Activated CD4-positive, alpha-beta T cell treated with anti-CD3 and anti-CD28 coated beads, Interleukin-2, amount 50 U/mL, for 1 hour (primary cell): Measurements from ENCODE around the gene GNPTG.

Experiments used
- DNase-seq: peaks from one replicate; pipeline ENCODE4 v3.0.0-alpha.2; 2020

GNPTG gene

DNA sequence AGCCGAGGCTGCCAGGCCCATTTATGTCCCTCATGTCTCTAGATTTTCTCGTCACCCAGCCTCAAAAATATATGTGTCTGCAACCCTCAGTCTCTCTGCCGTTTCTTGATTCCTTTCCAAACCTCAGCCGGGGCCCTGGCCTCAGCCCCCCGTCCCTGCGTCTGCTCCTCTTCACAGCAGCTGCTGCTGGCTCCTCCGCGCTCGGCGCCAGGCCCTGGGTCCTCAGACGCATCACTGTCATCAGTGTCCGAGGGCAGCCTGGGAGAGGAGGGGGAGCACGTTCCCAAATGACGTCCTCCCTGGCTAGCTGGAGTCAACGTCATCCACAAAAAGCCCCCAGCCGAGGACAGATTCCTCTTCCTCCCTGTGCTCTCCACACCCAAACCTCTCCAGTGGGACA, 2.4 kb upstream of the GNPTG start:
- DNase-seq = no peak

- no peak for DNase-seq
Observed at GRCh38 chr16:1349951-1350350, 1.8 kb upstream of the GNPTG start.

DNA sequence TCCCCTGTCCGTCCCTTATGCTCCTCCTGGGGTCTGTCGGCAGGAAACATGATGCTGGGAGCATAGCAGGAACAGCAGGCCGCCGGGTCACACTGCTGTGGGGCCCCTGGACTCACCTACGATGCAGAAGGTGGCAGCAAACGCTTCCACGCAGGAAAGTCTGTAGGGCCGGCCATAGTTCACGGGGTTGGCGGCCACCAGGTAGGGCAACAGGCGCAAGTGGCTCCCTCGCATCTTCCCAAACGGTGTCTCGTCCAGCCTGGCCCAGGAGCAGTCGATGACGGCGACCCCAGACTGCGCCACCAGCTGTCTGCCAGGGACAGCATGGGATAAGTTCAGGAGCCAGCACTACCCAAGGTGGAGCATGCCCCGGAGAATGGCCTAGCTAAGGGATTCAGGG, 1.0 kb upstream of the GNPTG start:
- DNase-seq = no peak

- DNase-seq = no peak
Observed at GRCh38 chr16:1351215-1351581, 533 bp upstream of the GNPTG start.

DNA sequence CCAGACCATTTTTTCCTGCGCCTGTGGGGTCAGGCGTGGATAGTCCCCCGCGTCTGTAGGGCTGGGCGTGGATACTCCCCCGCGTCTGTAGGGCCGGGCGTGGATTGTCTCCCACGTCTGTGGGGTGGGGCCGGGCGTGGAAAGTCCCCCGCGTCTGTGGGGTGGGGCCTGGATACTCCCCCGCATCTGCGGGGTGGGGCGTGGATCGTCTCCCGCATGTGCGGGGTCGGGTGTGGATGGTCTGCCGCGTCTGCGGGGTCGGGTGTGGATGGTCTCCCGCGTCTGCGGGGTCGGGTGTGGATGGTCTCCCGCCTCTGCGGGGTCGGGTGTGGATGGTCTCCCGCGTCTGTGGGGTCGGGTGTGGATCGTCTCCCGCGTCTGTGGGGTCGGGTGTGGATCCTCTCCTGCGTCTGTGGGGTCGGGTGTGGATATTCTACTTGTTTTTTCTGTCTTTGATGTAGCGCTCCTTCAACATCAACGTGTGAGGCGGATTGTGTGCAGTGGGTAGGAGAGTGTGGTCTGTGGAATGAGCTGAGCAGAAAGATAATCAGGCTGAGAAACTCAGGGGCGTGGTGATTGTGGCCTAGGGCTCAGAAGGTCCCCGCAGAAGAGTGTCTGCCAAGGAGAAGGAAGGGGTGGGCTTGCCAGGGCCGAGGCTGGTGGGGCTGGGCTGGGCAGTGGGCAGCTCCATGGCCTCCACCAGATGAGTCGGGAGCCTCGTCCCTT, 3.2 kb downstream of the GNPTG start:
- DNase-seq = no peak

DNA sequence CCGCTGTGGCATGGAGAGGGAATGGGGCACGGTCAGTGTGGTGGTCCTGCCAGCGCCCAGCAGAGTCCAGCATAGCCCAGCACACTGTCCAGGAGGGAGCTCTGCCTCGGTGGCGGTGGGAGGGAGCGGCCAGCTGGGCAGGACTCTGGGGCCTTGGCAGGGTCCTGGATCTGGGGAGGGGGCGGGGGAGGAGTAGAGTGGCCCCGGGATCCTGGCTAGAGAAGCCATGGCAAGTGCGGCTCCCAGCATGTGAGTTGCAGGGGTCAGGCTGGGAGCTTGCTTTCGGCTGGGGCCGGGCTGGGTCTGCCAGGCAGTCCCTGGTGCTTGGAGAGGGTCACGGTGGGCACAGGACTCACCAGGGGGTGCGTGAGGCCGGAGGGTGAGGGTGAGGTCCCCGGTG, 3.9 kb downstream of the GNPTG start:
- no peak for DNase-seq

GRCh38 chr16:1356061-1356900, 4.5 kb downstream of the GNPTG start:
- DNase-seq = no peak

DNA sequence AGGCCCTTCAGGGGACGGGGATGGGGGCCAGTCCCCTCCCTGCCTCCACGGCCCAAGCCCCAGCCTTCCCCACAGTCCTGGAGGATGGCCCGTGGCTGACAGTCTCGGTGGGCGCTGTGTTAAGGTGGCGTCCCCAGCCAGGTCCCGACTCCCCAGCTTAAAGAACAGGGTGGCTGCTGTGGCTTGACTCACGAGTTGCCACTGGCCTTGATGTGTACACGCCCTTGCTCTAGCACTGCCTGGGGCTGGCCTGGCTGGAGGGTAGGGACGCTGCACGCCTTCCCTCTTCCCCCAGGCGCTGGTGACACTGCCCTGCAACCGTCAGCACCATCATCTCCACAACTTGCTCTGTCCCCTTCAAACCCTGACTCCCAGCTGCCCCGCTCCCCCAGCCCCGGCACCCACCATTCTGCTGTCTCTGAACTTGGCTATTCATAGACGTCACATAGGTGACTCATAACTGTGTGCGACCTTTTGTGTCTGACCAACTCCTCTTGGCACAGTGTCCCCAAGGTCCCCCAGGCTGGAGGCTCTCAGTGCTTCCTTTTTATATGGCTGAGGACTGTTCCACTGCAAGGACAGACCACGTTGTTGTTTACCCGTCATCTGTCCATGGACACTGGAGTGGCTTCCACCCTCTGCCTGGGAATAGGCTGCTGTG, 6.3 kb downstream of the GNPTG start:
- DNase-seq = no peak

GRCh38 chr16:1361685-1362360, 10.1 kb downstream of the GNPTG start:
- no peak for DNase-seq

DNA sequence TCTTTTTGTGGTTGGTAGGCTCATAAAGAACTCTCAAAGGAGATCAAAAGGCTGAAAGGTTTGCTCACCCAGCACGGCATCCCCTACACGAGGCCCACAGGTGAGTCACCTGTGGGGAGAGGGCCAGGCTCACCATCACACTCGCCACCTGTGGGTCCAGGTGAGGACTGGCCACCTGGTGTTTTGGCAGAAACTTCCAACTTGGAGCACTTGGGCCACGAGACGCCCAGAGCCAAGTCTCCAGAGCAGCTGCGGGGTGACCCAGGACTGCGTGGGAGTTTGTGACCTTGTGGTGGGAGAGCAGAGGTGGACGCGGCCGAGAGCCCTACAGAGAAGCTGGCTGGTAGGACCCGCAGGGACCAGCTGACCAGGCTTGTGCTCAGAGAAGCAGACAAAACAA, 11.1 kb downstream of the GNPTG start:
- DNase-seq = no peak

GRCh38 chr16:1363501-1364041, 11.8 kb downstream of the GNPTG start:
- peak; percentile 73 for DNase-seq

DNA sequence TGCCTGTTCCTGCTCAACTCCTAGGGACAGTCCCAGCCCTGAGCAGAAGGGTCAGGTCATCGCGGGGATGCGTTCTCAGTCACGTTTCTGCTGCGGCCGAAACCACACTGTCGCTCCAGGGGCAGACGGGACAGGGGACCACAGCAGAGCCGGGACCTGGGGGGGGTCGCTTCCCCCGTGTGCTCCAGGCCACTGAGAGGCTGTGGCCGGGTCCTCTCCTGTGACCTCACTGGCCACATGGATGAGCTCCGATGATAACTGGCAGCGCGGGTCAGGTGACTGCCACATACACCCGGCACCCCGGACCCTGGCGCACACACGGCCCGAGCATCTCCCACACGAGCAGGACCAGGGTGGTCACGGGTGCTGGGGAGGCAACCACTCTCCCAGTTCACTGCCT, 12.8 kb downstream of the GNPTG start:
- DNase-seq = no peak

GRCh38 chr16:1366060-1366711, 14.5 kb downstream of the GNPTG start:
- DNase-seq = no peak

DNA sequence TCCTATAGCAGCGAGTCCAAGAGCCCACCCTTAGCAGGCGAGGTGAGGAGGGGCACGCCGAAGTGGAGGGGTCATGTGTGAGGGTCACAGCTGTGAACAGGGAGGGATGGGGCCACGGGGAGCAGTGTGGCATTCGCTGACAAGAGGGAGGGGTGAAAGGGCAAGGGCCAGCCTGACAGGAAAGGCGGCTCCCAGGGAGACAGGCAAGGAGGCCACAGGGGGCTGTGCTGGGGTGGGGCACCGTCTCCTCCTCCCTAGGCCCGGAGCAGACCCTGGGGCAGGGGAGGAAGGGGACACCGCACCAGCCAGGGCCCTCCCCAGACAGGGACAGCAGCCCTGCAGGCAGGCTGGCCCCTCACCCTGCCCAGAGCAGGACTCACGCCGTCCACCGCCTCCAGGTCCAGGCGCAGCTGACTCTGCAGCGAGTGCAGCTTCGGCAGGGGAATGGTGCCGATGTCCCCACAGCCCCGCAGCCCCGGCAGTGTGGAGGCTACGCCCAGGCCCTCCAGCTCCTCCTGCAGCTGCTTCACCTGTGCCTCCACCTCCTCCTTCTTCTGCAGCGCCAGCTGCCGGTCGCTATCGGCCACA, 15.1 kb downstream of the GNPTG start:
- DNase-seq = no peak

GRCh38 chr16:1367486-1368174, 15.9 kb downstream of the GNPTG start:
- no peak for DNase-seq

DNA sequence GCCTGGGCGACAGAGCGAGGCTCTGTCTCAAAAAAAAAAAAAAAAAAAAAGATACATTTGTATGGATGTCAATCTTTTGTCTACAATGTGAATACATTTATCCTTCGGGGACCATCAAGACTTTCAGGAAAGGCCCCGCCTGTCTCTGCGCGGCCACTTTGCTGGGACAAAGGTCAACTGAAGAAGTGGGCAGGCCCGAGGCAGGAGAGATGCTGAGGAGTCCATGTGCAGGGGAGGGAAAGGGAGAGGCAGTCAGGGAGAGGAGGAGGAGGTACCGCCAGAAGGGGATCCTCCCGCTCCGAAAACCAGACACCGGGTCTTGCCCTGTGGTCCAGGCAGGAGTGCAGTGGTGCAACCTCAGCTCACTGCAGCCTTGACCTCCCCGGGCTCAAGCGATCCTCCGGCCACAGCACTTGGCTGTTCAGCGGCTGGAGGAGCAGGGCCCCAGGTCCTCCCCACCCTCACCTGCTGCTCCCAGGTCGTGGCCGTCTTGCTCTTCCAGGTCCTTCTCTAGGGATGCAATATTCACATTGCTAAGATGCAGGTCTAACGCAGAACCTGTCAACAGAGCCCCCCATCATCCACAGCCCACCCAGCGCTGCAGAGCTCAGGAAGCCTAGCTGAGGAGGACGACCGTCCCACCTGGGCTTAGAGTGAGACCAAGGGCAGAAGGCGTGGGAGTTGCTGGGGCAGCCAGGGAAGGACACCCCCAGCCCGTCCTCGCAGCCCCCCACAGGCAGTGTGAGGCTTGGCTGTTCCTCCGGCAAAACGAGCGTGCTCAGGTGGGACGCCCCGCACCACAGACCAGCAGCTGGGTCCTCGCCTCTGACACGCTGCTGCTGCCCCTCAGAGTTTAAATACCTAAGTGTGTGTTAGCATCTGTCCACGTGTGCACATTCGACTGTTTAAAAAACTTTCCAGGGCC, 19.6 kb downstream of the GNPTG start:
- no peak for DNase-seq

- DNase-seq = no peak
Observed at GRCh38 chr16:1372292-1372950, 20.7 kb downstream of the GNPTG start.

DNA sequence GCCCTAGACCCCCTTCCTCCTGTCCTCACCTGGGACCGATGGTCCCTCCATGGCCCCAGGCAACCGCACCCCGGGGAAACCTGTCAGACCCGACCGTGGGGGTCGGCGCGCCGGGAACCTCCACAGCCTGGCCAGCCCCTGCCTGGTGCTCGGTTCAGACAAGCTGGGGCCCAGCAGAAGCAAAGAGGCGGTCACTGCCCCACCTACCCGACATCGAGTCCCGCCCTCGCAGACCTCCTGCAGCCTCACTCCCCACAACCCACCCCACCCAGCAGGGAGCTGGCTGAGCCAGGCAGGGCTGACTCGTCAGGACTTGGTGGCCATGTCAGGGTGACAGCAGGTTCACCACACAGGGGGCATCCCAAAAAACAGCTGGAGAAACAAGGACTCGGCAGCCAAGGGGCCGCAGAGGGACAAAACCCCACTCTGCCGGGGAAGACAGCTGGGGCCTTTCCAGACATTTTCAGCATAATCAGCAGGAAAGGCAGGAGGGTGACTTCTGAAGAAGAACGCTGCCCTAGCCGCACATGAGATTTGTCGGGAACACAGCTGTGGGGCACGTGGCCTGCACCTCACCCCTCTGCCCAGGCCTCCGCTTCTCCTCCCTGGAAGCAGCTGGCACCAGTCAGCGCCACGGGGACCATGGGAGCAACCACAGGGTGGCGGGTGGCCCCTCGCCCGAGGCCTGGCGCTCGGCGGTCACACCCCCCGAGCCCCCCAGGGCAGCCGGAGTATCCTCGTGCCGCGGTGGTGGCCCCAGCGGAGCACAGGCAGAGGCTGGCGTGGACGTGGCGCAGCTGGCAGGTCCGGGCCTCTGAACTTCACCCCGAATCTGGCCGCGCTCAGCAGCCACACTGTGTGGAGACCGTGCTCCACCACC, 22.9 kb downstream of the GNPTG start:
- DNase-seq = no peak

- no peak for DNase-seq
Observed at GRCh38 chr16:1375298-1375640, 23.5 kb downstream of the GNPTG start.
